Epithelial cell of prostate (primary cell): ENCODE data around the gene ITIH6.
A peak's percentile ranks its signal among the peaks of the same experiment; 100 is the strongest.
"Not testable (repeated sequence)": the region's sequence is repeated elsewhere in the genome, so short reads cannot be mapped to it uniquely, and the experiment has no call there.

Source experiments
- DNase-seq: peaks from one replicate; pipeline ENCODE4 v3.0.0-alpha.2; 2011; ENCODE audit warnings: low read depth, low spot score
- H3K27ac ChIP-seq: fragments of 450-650 bp; 2 replicates; pipeline ENCODE4 v1.5.1; 2017; ENCODE audit warnings: mild to moderate bottlenecking

ITIH6 gene

GRCh38 chrX:54808605-54809483, 10.8 kb upstream of the ITIH6 start:
- DNase-seq = peak; percentile 70
- peak overlapping the region; percentile 62 for H3K27ac ChIP-seq

- peak overlapping the region; percentile 62 for H3K27ac ChIP-seq
- no peak for DNase-seq
These were observed 10.1 kb upstream of the ITIH6 start for GRCh38 chrX:54808109-54808604.

- DNase-seq = no peak
- H3K27ac ChIP-seq = peak within 1 kb of the TSS; percentile 62
These were observed 9.6 kb upstream of the ITIH6 start, which contains the start of gene MAGED2 for GRCh38 chrX:54807524-54808108. Gene MAGED2 (plus strand): TSS chrX:54807745. CDS start chrX:54809332, 1,587 bp downstream.

GRCh38 chrX:54799046-54799445, 991 bp upstream of the ITIH6 start:
- DNase-seq = no peak
- H3K27ac ChIP-seq = no peak overlapping the region

- no peak for DNase-seq
- H3K27ac ChIP-seq = no peak overlapping the region
These were observed 3.3 kb downstream of the ITIH6 start for GRCh38 chrX:54794795-54795194.

- no peak overlapping the region for H3K27ac ChIP-seq
- no peak for DNase-seq
These were observed 4.0 kb downstream of the ITIH6 start for GRCh38 chrX:54794028-54794427.

- DNase-seq, H3K27ac ChIP-seq: not testable (repeated sequence)
These were observed 8.7 kb downstream of the ITIH6 start for GRCh38 chrX:54789405-54789804.

- no peak overlapping the region for H3K27ac ChIP-seq
- no peak for DNase-seq
These were observed 9.6 kb downstream of the ITIH6 start for GRCh38 chrX:54788446-54788845.

- DNase-seq = no peak
These were observed 11.1 kb downstream of the ITIH6 start for GRCh38 chrX:54786967-54787366.

GRCh38 chrX:54785901-54786300, 12.2 kb downstream of the ITIH6 start:
- H3K27ac ChIP-seq = no peak overlapping the region
- DNase-seq = no peak

More at GRCh38 chrX:54786967-54787366, 11.1 kb downstream of the ITIH6 start:
- H3K27ac ChIP-seq = no peak overlapping the region

- no peak for DNase-seq
- no peak overlapping the region for H3K27ac ChIP-seq
These were observed 20.9 kb downstream of the ITIH6 start for GRCh38 chrX:54776987-54777672.

GRCh38 chrX:54776061-54776460, 22.0 kb downstream of the ITIH6 start:
- no peak overlapping the region for H3K27ac ChIP-seq
- DNase-seq = no peak

GRCh38 chrX:54774391-54775094, 23.5 kb downstream of the ITIH6 start:
- not testable (repeated sequence) for H3K27ac ChIP-seq, DNase-seq

- DNase-seq = no peak
- H3K27ac ChIP-seq = no peak overlapping the region
These were observed 39.7 kb downstream of the ITIH6 start for GRCh38 chrX:54758114-54759055.

- DNase-seq = no peak
- no peak overlapping the region for H3K27ac ChIP-seq
These were observed 43.2 kb downstream of the ITIH6 start for GRCh38 chrX:54754854-54755253.

GRCh38 chrX:54748626-54749025, 49.4 kb downstream of the ITIH6 start:
- H3K27ac ChIP-seq = no peak overlapping the region
- DNase-seq = no peak

GRCh38 chrX:54747733-54748393, 50.2 kb downstream of the ITIH6 start:
- no peak for DNase-seq
- H3K27ac ChIP-seq = no peak overlapping the region

- H3K27ac ChIP-seq = no peak overlapping the region
- no peak for DNase-seq
These were observed 51.1 kb downstream of the ITIH6 start for GRCh38 chrX:54746928-54747327.

- DNase-seq = no peak
- no peak overlapping the region for H3K27ac ChIP-seq
These were observed 52.4 kb downstream of the ITIH6 start for GRCh38 chrX:54745676-54746075.
